Left lung (tissue), 10 donors: Measurements from ENCODE around the gene CETP. TPM values are rescaled to one million over a fixed set of nuclear protein-coding genes. Genes with fewer than 3 reads are reported as not detected.
"Not testable (repeated sequence)": the region's sequence is repeated elsewhere in the genome, so short reads cannot be mapped to it uniquely, and the experiment has no call there.

Experiments
- ATAC-seq: fragments of 200-7000 bp; cut with Tn5 transposase; one replicate; pipeline ENCODE4 v1.9.1; 2020; ENCODE audit warnings: moderate library complexity
- DNase-seq, 4 donors: peaks; one replicate each; pipeline ENCODE4 v3.0.0-alpha.2; 2013 to 2020
- H3K27ac ChIP-seq, 2 donors: fragments of 200-600 bp; sonication (generic) in 1 of 2; one replicate each; pipeline versions ENCODE4 v1.5.0 to v1.8.0; 2020 to 2021
- H3K27me3 ChIP-seq, 2 donors: fragments of 200-600 bp; sonication (generic) in 1 of 2; one replicate each; pipeline versions ENCODE4 v1.5.0 to v1.8.0; 2020 to 2021
- H3K36me3 ChIP-seq, 2 donors: fragments of 200-600 bp; sonication (generic) in 1 of 2; one replicate each; pipeline versions ENCODE4 v1.5.0 to v1.8.0; 2020 to 2021
- H3K4me1 ChIP-seq, 2 donors: fragments of 200-600 bp; one replicate each; pipeline ENCODE4 v1.8.0; 2021
- H3K4me3 ChIP-seq, 2 donors: fragments of 200-600 bp; sonication (generic) in 1 of 2; one replicate each; pipeline versions ENCODE4 v1.5.0 to v1.8.0; 2020 to 2021; ENCODE audit warnings: mild to moderate bottlenecking in 1 of 2
- H3K9me3 ChIP-seq, 2 donors: fragments of 200-600 bp; sonication (generic) in 1 of 2; one replicate each; pipeline versions ENCODE4 v1.5.0 to v1.8.0; 2020 to 2021
- CTCF ChIP-seq, 2 donors: fragments of 200-600 bp; sonication (generic) in 1 of 2; IDR thresholded peaks; one replicate each; pipeline versions ENCODE4 v1.5.0 to v1.8.0; 2021; ENCODE audit warnings: antibody characterized with exemption in 2 of 2
- intact Hi-C, 2 donors: fragments of 100-400 bp; cut with DNase I; formaldehyde crosslinking; loops; one replicate each; pipeline versions ENCODE4 v1.11.2 to v1.14.2; 2022
- polyA plus RNA-seq, 6 donors: library from polyadenylated mRNA; unstranded; fragments of 120-200 nt; gene quantifications; one replicate each; pipeline ENCODE4 v1.2.1, GENCODE V29; 2013; ENCODE audit not compliant: insufficient read length in 6 of 6
- total RNA-seq, 2 donors: library from RNA; stranded (reverse); fragmentation: NEBNext Ultra II Directional; extraction: Animal tissue kit (Norgen Biotek cat#: 25700); gene quantifications; one replicate each; pipeline ENCODE4 v1.2.1, GENCODE V29; 2021
- donor health status: DM: no; HTN: yes; CAD: no.
- donor health status: DM: no; HTN: no; CAD: no.

Gene CETP
- total and polyA plus RNA-seq, 8 donors, result 0.58 to 15.2 (median 12.8) TPM

GRCh38 chr16:56990407-56991286 lies 28.9 kb downstream of the CETP start:
- ATAC-seq (no peak), DNase-seq (no peak)
- Histone ChIP-seq H3K27me3 (no peaks in the 10 kb centered on the region), H3K27ac (peak overlapping the region in 1 of 2 donors; percentile 94), H3K4me1 (peaks cover 18 to 90% of the 10 kb centered on the region in 2 donors), H3K4me3 (peak overlapping the region; percentile 77 to 88), H3K9me3 (no peaks in the 10 kb centered on the region), H3K36me3 (peaks cover 0 to 6% of the 10 kb centered on the region in 2 donors)
- TF ChIP-seq CTCF (IDR thresholded peaks at IDR 0.05), result no peak
- intact Hi-C loops, result no loop called here

GRCh38 chr16:56992431-56992830 lies 30.7 kb downstream of the CETP start:
- Histone ChIP-seq H3K4me1 (peaks cover 18 to 77% of the 10 kb centered on the region in 2 donors), H3K36me3 (peaks cover 0 to 11% of the 10 kb centered on the region in 2 donors), H3K27ac (peak overlapping the region in 1 of 2 donors; percentile 94), H3K4me3 (peak overlapping the region in 1 of 2 donors; percentile 88)
- H3K9me3 ChIP-seq, H3K27me3 ChIP-seq, intact Hi-C loops, DNase-seq, ATAC-seq: not testable (repeated sequence)

- Histone ChIP-seq H3K4me1 (peaks cover 18 to 76% of the 10 kb centered on the region in 2 donors), H3K27me3 (no peaks in the 10 kb centered on the region), H3K9me3 (no peaks in the 10 kb centered on the region), H3K27ac (no peak overlapping the region), H3K36me3 (peaks cover 0 to 11% of the 10 kb centered on the region in 2 donors), H3K4me3 (no peak overlapping the region)
- no peak for TF ChIP-seq CTCF (IDR thresholded peaks at IDR 0.05)
- ATAC-seq, result no peak
- DNase-seq, result no peak
- intact Hi-C loops, result no loop called here
Observed at GRCh38 chr16:56993204-56993603, 31.5 kb downstream of the CETP start.

GRCh38 chr16:56994311-56994710 lies 32.6 kb downstream of the CETP start:
- intact Hi-C loops, result no loop called here
- DNase-seq, result no peak
- H3K27me3 ChIP-seq, result no peaks in the 10 kb centered on the region
- no peaks in the 10 kb centered on the region for H3K9me3 ChIP-seq
- no peak for TF ChIP-seq CTCF (IDR thresholded peaks at IDR 0.05)
- H3K4me3 ChIP-seq, result no peak overlapping the region
- H3K4me1 ChIP-seq, result peaks cover 12 to 80% of the 10 kb centered on the region in 2 donors
- H3K36me3 ChIP-seq, result peaks cover 0 to 11% of the 10 kb centered on the region in 2 donors
- no peak for ATAC-seq
- H3K27ac ChIP-seq, result peak overlapping the region in 1 of 2 donors; percentile 37

- Histone ChIP-seq H3K4me1 (peaks cover 8 to 83% of the 10 kb centered on the region in 2 donors), H3K9me3 (no peaks in the 10 kb centered on the region), H3K27ac (peak overlapping the region in 1 of 2 donors; percentile 37), H3K4me3 (no peak overlapping the region), H3K36me3 (peaks cover 0 to 11% of the 10 kb centered on the region in 2 donors), H3K27me3 (no peaks in the 10 kb centered on the region)
- TF ChIP-seq CTCF (IDR thresholded peaks at IDR 0.05), result no peak
- DNase-seq, result no peak
- intact Hi-C loops, result no loop called here
- ATAC-seq, result no peak
Observed at GRCh38 chr16:56995136-56995805, 33.5 kb downstream of the CETP start.
